Measurements from ENCODE around the gene MAGEB3.
"Not testable (repeated sequence)": the region's sequence is repeated elsewhere in the genome, so short reads cannot be mapped to it uniquely, and the experiment has no call there.

The MAGEB3 gene, protein sequence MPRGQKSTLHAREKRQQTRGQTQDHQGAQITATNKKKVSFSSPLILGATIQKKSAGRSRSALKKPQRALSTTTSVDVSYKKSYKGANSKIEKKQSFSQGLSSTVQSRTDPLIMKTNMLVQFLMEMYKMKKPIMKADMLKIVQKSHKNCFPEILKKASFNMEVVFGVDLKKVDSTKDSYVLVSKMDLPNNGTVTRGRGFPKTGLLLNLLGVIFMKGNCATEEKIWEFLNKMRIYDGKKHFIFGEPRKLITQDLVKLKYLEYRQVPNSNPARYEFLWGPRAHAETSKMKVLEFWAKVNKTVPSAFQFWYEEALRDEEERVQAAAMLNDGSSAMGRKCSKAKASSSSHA

DNA sequence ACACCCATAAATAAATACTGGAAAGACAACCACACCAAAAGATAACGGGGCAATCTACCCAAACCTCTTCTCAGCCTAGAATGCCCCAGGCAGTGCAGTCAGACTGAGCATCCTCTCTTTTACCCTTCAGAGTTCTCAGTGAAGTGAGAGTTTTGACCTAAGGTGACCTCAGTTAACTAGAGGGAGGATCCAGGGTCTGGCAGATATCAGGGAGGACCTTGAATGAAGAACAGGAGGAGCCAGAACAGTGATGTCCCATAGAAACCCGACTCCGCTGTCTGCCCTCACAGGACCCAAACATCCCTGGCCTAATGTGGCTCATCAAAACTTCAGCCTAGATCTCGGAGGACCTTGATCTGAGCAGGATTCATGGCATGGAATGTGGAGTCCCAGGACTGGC, at the start of gene MAGEB3:
TSS of gene MAGEB3 (plus strand) at position 263 of the 400 bp plus-strand sequence. CDS start 5,268 bp downstream, outside the sequence.
- no peak for DNase-seq

DNA sequence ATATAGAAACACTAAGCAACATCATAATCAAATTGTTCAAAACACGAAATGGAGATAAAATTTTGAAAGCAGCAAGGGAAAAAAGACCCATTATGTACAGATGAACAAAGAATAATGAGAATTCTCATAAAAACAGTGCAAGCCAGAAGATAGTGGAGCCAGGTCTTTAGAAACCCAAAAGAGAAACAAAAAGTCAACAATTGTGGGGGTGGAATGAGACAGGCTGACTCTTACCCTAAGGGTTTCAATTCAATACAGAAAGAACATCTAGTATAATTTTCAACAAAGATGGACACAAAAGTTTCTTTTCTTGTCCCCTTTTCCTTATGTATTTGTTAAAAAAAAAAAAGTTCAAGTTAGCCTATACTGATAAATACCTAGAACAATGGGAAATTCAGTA, 49.1 kb upstream of the MAGEB3 start:
- DNase-seq = no peak

DNA sequence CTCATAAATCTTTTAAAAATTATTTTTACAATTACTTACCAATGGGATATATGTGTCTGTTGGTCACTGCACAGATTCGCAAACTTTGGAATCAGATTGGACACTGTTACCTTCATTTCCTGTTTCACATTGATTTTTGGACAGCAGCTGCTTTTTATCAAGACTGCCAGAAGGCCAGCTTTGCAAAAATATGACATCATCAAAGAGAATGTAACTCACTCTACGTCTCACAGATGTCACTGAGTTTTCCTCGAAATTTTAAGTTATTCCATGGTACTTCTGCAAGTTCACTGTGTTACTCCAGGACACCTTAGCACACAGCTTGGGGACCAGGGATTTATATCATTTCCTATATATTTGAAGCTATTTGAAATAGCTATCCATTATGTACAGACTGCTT, 46.9 kb upstream of the MAGEB3 start:
- no peak for DNase-seq

DNA sequence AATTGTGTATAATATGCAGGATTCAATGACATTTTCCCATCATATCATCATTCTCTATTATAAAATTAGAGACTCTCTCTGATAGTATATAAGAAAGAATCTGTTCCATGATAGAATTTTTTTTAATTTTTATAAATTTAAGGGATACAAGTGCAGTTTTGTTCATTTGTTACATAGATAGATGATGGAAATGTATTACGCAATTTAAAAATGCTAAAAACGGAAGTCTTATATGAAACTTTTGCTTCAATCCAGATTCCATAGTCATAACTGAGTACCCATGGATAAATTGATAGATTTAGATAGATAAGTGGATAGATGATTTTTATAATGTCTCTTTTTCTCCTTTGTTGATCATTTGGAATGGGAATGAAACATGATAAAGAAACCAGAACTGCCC, 40.0 kb upstream of the MAGEB3 start:
- no peak for DNase-seq

DNA sequence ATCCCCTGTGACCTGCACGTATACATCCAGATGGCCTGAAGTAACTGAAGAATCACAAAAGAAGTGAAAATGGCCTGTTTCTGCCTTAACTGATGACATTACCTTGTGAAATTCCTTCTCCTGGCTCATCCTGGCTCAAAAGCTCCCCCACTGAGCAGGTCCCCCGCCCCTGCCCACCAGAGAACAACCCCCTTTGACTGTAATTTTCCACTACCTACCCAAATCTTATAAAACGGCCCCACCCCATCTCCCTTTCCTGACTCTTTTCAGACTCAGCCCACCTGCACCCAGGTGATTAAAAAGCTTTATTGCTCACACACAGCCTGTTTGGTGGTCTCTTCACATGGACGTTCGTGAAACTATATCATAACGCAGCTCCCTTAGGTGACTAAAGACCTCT, 36.5 kb upstream of the MAGEB3 start:
- DNase-seq = not testable (repeated sequence)

DNA sequence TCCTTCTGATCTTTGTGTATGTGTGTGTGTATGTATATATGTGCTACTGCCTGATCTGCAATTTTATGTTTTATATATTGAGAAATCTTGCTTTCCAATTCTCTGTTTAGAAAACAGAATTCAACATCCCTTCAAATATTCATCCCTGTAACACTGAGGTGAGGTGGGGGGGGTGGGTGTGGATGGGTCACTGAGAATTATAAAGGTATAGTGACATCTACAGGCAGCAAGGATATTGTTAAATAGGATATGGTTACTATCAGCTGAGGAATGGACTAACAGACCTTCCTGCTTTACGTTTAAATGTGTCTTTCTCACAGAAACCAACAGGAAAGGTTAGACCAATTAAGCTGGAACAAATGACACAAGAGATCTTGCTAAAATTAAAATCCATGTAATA, 34.1 kb upstream of the MAGEB3 start:
- no peak for DNase-seq

DNA sequence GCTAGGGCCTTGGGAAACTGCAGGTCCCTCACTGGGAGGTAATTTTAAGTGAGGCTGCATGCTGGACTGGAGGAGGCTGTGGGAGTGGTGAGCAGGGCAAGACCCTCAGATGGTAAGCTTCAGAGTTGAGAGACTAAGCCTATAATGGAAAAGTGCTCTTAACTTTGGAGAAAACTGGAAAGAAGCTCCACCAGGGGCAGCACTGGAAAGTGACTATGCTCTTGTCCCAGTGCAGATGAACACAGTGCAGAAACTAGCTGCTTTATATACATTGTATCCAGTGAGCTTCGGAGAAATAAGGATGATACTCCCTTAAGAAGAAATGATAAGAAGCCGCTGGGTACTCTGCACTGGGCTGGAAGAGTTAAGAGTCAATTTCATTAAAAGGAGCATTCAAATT, 18.3 kb upstream of the MAGEB3 start:
- no peak for DNase-seq

DNA sequence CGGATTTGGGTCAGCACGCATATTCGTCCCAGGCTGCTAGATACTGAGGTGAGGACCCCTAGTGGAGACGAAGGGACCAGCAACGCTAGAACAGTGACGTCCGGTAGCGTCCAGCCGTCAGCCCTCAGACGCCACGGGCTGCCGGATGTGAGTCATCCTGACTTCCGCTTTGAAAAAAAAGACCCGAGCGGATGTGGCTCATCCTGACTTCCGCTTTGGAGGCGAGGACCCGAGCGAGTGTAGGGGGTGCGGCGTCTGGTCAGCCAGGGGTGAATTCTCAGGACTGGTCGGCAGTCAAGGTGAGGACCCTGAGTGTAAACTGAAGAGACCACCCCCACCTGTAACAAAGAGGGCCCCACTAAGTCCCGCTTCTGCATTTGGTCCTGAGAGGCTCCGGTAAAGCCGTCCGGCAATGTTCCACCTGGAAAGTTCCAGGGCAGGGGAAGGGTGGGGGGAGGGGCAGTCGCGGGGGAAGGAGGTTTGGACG, 15.1 kb upstream of the MAGEB3 start, which contains the start of gene MAGEB2:
TSS of gene MAGEB2 (plus strand) at position 207 of the 487 bp plus-strand sequence. CDS start 3,018 bp downstream, outside the sequence.
- no peak for DNase-seq

DNA sequence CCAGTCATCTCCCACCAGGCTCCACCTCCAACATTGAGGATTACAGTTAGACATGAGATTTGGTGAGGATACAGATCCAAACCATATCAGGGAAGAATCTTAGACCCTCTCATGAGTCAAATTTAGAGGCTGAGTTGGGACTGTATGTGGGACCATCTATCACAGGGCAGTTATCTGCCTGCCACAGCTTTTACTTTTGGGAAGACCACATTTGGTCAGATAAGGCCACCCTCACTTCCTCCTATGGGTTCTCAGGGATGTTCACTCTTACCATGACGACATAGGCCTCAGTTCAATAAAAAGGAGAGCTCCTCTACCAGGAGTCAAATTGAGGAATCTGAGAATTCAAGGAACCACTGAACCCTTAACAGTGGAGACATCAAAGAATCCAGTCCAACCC, 13.0 kb upstream of the MAGEB3 start:
- DNase-seq = no peak

DNA sequence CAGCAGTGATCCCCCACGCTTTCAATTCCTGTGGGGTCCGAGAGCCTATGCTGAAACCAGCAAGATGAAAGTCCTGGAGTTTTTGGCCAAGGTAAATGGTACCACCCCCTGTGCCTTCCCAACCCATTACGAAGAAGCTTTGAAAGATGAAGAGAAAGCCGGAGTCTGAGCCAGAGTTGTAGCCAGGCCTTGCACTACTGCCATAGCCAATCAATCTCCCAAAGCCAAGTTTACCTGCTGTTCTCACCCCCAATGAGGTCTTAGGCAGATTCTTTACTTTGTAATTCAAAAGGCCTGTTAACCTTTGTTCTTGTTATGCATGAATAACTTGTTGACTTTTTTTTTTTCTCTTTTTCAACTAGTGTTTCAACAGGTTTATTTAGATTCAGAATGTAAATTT, 11.1 kb upstream of the MAGEB3 start:
- DNase-seq = no peak

DNA sequence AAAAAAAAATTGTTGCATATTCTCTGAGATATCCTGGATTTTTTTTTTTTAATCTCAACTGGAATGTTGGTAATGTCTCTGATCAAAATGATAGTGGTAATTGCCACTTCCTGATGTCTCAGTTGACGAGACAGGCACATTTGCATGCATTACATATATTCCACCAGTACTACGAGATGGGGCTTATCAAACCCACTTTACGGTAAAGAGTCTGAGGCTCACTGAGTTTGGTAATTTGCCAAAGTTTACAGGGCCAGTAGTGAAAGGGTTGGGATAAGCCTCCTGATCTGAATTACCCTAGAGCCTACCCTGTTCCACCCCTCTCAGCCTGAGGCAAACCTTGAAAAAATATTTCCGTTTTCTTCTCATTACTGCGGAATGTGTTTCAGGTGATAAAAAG, 9.8 kb upstream of the MAGEB3 start:
- DNase-seq = no peak

DNA sequence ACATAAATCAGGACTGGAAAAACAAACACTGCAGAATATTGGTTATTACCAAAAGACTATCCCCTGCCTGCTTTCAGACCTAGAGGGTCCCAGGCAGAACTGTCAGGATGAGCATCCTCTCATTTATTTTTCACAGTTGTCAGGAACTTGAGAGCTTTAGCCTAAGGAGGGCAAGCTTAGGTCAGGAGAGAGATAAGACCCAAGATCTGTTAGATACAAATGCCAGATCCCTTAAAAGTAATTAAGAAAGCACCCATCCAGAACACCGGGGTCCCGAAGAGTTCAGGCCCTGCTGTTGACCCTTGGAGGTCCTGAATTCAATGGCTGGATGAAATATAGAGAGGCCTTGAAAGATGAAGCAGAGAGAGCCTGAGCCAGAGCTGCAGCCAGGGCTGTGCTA, 5.9 kb upstream of the MAGEB3 start:
- DNase-seq = no peak

DNA sequence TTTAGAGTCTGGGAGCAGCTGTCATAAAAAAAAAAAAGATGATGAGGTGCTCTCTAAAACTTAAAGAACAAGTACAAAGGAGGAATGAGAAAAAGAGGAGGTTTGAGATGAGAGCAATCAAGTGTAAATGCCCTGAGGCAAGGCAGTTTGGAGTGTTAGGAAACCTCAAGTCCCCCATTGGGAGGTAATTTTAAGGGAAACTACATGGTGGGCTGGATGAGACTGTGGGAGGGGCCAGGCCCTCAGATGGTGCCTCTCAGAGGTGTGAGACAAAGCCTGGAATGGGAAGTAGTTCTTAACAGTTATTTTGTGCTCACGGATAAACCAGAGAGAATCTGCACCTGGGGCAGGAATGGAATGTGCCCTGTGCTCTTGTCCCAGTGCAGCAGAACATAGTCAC, 1.9 kb upstream of the MAGEB3 start:
- no peak for DNase-seq

DNA sequence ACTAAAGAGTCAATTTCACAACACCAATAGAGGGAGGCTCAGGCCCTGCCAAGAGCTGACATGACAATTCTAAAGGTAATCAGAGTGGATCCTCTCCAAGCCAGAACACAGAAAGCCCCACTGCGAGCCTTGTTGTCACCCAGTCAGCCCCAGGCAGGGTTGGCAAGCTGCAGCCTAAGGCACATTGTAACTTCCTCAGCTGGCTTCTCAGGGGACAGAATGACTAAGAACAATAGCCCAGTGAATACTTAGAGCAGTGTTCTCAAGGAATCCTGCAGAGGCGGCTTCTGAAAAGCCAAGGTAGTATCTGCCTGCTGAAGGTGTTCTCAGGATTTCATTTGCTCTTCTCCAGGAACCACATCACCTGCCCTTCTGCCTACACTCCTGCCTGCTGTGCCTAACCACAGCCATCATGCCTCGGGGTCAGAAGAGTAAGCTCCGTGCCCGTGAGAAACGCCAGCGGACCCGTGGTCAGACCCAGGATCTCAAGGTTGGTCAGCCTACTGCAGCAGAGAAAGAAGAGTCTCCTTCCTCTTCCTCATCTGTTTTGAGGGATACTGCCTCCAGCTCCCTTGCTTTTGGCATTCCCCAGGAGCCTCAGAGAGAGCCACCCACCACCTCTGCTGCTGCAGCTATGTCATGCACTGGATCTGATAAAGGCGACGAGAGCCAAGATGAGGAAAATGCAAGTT, 11.4 kb downstream of the MAGEB3 start, which contains the start of gene MAGEB4:
TSS of gene MAGEB4 (plus strand) at position 277 of the 692 bp plus-strand sequence. CDS start at position 413, 136 bp downstream.
- no peak for DNase-seq

DNA sequence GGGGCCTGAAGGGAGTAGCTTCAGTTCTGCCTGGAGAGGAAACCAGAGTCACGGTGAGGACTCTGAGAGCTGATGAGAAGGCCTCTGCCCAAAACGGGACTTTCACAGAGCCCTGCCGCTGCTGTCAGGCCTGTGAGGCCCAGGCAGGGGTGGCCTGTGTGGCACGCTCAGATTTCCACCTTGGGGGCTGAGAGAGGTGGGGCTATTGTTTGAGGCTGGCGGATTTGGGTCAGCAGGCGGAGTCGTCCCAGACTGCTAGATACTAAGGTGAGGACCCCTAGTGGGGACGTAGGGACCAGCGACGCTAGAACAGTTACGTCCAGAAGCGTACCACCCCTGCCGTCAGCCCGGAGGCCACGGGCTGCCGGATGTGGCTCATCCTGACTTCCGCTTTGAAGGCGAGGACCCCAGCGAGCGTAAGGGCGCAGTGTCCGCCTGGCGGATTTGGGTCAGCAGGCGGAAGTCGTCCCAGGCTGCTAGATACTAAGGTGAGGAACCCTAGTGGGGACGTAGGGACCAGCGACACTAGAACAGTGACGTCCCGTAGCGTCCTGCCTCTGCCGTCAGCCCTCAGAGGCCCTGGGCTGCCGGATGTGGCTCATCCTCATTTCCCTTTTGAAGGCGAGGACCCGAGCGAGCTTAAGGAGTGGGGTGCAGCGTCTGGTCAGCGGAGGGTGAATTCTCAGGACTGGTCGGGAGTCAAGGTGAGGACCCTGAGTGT, 16.5 kb downstream of the MAGEB3 start, which contains the start of gene MAGEB1:
TSS of gene MAGEB1 (plus strand) at position 378 of the 721 bp plus-strand sequence. CDS start 3,348 bp downstream, outside the sequence.
- DNase-seq = no peak

DNA sequence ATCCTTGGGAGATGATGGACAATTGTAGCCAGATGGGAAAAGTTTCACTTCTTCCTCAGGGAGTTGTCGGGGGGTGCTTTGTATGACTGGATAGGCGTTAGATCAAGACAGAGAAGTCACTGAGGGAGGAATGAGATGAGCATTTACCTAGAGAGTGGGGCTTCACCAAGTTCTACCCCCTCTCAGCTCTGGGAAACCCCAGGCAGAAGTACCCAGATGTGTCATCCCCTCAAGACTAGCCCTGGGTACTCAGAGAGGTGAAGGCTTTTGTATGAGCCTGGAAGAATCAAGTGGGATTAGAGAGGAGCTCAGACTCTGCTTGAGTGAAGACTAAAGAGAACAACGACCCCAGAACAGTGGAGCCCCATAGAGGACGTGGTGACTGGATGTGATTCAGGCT, 18.4 kb downstream of the MAGEB3 start:
- DNase-seq = no peak

DNA sequence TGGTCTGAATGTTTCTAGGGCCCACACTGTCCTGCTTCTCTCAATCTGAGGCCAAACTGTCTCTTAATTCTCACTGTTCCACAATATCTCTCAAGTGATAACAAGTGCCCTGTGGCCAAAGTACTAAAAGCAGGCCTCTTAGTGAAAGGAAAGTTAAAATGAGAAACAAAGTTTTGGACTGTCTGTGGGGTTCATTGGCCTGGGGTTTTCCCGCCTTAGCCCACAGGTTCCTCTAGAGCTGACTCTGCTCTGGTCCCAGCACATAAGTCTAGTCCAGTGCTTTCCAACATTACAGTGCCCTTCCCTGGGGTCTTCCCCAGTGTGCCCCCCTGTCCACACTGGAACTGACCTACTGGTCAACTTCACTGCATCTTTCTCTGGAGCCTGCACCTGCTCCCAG, 22.8 kb downstream of the MAGEB3 start:
- no peak for DNase-seq

DNA sequence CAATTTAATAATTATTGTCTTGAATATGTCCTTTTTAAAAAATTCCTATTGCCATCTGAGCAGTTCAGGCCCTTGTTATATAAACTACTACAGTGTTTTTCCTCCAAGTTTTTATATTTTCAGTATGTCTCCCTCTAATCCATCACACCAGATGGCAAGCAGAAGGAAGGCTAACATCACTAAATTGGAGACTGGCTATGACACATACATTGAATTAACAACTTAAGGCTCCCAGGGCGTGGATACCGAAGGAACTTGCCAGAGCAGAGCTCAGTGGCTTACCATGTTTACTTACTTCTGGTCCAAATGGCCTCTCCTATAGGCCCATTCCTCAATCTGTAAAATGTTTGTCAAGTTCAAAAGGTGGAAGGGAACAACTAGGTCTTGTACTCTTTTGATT, 29.5 kb downstream of the MAGEB3 start:
- DNase-seq = no peak

DNA sequence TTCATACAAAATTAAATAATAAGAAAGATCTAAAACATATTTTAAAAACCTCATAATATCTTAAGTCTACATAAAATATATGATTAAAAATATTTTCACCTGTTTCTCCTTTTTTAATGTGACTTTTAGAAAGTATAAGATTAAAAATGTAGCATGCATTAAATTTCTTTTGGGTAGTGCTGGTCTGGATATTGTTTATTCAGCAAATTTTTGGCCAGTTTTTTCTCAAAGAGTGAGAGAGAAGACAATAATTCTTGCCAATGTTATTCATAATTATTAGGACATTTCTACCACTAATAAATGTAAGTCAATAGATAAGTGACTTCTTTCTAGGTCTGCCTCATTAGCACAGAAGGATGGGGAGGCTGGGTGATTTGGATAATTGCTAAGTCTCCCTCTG, 30.6 kb downstream of the MAGEB3 start:
- DNase-seq = no peak

DNA sequence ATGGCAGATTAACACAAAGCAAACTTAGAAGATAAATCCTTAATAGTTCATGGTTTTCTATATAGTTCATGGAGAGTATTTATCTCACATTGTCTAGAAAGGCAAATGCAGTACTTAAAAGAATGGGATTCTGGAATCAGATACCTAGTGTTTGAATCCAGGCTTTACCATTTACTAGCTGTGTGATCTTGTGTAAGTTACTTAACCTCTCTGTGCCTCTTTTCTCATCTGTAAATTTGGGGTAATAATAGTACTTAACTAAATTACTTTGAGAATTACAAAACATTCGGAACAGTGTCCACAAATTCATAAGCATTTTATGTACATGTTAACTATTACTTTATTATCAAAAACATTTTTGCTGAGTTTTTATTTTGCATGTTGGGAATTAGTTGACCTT, 32.3 kb downstream of the MAGEB3 start:
- DNase-seq = no peak

DNA sequence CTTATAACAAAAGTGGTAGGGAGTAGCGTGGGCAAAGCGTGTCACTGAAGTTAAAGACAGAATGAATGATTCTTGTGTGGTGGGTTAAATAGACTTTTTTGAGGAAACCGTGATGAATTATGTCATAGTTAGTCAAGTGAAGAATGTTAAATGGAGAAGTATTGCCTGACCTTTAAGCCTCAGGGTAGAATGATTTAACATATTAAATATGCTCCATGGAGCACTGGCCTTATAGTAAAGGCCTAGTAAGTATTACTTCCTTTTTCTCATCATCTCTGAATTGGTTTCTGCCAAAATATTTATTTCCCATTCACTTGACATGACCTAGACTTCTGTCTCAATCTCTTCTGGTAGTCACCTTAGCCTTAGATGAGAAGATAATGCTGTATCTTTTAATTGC, 40.2 kb downstream of the MAGEB3 start:
- DNase-seq = no peak

DNA sequence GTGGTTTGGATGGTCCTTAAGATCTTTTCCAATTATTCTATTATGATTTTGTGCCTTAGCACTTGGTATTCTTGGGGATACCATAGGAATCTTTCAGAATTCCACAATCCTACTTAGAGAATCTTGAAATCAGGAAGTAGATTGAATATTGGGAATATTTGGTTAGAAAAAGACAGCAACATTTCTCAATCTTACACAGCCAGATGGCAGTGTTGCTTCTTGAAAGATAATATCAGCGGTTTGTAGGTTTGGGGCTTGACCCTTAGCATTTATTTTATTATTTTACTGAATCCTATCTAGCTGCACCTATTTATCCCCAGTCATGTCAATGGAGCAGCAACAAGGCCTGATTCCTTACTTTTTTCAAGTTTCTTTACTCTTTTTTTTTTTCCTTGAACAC, 45.0 kb downstream of the MAGEB3 start:
- DNase-seq = no peak

DNA sequence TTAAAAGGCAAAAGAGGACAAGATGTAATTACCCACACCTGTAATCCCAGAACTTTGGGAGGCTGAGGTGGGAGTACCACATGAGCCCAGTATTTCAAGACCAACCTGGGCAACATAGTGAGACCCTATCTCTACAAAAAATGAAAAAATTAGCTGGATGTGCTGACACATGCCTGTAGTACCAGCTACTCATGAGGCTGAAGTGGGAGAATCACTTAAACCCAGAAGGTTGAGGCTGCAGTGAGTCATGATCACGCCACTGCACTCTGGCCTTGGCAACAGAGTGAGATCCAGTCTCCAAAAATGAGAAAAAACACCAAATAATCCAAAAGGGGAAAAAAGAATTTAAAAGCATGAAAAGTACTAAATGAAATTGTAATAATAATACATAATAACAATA, 47.9 kb downstream of the MAGEB3 start:
- DNase-seq = no peak

All from DMS79 (cell line).